Inflammatory macrophage (primary cell): ENCODE measurements around the gene IL19.

Experiments
- DNase-seq, 2 donors: peaks; one replicate each; pipeline ENCODE4 v3.0.0-alpha.2; 2020 to 2022
- total RNA-seq, 18 experiments: gene quantifications; one replicate each; lab custom pipeline; 2026; ENCODE audit warnings: mixed read lengths in 6 of 18, inconsistent platforms in 2 of 18; lab: John Stamatoyannopoulos, UW

IL19 gene, protein sequence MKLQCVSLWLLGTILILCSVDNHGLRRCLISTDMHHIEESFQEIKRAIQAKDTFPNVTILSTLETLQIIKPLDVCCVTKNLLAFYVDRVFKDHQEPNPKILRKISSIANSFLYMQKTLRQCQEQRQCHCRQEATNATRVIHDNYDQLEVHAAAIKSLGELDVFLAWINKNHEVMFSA
- total RNA-seq = 0 to 77.2 (median 0.28) reads per million in 18 experiments

DNA sequence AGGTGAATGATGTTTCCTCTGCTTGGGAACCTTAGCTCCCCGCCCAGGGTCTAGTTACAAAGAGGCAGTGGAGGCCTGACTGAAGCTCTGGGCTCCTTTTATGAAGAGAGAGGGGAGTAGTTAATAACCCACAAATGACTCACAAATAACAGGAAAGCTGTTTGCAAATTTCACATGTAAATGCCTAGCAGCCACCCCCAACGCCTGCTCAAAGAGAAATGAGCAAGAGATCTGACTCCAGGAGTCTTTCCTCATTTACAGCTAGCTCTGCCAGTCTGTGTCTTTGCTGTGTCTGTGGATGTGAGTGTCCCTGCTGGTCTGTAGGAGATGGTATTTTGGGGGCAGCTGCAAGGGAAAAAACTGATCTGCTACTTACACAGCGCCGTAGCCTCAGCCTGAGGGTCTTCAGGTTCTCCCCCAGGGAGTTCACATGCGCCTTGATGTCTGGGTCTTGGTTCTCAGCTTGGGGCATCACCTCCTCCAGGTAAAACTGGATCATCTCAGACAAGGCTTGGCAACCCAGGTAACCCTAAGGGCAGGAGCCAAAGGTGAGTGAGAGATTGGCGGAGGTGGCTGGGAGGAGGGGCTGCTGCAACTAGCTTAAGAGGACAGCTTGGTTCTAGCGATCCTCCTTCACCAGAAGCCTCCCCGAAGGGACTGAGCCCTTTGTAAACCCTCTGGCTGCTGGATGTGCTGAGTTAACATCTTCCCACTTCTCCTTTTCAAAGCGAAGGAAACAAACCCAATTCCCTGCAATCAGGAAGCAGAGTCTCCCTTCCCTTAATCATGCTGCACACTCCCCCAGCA is at the start of gene IL19:
Gene IL19 (plus strand): TSS at position 243 of the 807 bp plus-strand sequence. CDS start 65,890 bp downstream, outside the sequence.
- peak; percentile 86 to 87 for DNase-seq

DNA sequence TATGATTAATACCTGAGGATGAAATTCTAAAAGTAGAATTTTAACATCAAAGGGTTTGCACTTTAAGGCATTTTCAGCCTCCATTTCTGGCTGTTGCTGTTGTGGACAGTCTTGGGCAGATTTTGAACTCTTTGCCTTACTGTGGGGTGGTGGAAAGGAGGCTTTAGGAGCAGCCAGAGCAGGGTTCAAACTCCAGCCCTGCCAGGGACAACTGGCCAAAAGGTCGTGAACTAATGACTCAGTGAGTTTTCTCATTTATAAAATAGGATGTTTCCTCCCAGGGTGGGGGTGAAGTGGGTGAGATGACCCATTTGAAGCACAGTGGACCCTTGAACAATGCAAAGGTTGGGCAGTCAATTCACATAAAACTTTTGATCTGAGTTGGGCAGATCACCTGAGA is 49.1 kb upstream of the IL19 start:
- DNase-seq = no peak

DNA sequence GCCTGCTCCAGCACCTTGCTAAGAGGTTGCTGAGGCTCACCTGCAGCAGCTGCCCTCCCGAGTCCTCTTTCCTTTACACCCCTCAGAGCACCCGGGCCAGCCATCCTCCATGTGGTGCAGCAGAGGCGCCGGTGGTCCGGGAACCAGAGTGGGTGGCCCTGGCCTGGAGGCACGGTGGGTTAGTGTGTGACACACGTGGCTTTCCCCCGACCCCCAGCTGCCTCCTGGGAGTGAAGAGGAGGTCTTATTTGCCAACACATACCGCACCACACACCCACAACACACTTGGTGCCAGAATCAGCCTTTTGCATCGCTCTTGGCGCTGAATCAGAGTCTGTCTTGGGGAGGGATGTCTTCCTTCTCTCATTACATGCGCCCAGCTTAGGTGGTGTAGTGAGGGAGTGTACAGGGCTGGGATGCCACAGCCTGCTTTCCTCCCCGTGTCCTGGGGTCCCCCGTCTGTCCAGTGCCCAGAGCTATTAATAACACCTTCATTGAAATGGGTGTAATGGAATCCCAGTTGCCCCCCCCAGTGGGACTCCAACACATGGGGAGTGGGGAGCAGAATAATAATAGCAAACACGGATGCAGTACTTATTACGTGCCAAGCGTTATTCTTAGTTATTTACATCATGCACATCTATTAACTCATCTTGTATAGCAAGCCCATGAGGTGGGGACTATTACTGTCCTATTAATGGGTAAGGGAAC is 47.7 kb upstream of the IL19 start:
- no peak for DNase-seq

DNA sequence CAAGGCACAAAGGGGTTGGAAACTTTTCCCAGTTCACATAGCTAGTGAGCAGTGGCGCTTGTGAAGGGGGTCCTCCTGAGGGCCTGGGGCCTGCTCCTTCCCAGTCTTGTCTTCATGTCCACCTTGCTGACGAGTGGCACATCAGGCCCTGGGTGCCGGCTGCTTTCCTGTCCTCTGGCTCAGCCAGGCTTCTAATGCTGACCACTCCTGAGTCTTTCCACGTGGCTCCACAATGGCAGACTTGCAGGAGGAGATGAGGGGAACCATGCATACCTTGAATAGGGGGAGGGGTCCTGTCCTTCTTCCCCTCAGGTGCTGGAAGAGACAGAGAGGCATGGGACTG is 47.1 kb upstream of the IL19 start:
- no peak for DNase-seq

DNA sequence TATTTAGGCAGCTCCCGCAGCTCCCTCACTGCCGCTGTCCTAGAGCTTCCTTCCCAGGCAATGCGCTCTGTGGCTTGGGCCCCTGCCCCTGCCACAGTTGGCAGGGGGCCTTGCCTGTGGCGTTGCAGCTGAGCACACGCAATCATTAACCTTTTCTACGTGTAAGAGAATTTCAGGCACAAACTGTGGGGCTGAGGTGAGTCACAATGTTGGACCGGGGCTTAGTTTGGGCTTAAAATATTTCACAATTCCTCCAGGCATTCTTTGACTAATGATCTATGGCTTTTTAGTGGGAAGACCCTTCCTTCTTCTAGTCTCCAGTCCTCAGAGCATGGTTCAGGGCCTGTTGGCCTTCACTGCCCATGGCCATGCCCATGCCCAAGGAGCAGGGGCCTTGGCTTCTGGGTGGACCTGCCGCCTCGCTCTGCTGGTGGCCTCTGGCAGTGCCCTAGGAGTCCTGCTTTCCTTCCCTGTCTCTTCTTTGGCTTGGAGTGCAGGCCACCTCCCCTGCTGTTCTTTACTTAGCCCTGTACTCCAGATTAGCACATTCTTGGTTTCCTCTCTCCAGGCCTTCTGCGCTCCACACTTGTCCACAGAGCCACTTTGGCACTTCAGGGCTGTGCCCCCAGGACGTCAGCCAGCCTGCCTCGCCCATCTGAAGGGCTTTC is 46.6 kb upstream of the IL19 start:
- DNase-seq = no peak

DNA sequence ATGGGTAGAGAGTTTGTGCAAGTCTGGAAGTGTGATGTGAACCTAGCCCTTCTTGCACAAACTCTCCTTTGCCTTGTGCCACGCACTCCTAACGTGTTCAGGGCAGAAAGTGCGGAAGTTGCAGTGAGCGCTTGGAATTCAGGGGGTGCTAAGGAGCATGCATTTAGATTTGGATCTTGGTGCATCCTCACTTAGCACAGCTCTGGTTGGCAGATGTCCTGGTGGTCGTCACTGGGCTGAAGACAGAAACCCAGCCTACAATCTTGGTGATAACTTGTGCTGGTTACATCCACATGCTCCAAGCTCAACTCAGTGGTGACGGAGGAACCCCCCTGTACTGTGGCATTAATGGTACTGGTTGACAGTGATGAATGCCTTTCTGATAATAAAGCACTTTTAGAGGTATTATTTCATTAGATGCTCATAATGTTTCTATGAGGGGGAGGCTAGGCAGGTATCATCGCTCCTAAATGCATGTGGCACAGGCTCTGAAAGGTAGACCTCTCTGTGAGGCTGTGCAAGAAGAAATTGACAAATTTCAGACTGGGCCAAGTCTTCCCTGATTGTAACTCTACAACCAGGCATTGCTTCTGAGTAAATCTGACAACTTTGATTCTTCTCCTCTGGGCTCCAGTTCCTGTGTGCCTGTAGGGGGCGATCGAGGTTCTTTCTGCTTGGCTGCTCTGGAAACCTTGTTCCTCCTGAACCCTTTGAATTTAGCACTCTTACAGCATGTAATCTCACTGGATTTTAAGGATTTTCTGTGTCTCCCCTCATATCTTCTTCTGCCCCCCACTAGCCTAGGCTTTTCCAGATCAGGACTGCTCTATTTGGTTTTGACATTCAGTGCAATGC is 45.2 kb upstream of the IL19 start:
- peak; percentile 57 to 66 for DNase-seq

DNA sequence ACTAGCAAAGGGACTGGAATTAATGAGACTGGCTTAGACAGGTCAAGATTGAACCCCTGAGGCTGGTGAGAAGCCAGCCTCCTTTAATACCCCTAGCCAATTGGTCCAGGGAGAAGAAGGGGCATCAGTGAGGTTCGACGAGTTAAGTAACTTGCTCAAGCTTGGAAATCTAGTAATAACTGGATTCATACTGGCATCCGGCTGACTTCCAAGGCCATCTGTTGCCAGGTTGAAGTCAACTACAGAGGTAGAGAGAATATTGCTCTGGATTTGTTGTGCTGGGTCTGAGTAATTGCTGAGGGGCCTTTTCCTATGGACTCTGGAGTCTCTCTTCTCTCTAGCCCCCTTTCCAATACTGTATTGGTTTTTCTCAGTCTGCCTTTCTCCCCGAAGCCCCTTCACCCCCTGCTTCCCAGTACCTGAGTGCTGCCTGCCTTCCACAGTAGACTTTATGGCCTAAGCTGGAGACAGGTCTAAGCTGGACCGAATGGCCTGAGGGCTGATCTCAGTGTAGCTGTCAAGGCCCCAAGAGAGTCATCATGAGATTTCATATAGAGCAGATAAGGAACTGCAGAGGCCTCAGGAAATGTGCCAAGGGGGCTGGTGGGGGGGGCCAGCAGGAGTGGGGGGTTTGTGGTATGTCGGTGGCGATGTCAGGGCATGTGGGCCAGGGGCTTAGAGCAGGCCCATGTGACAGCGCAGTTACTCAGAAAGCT is 42.4 kb upstream of the IL19 start:
- DNase-seq = no peak

DNA sequence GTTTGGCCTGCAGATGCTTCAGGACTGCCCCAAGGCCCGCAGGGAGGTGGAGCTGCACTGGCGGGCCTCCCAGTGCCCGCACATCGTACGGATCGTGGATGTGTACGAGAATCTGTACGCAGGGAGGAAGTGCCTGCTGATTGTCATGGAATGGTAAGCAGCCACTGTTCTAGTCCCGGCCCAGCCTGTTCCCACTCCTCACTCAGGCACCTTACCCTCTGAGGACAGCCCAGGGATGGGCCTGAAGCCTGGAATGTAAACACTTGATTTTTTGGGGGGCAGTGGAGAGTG is 41.9 kb upstream of the IL19 start:
- DNase-seq = no peak

DNA sequence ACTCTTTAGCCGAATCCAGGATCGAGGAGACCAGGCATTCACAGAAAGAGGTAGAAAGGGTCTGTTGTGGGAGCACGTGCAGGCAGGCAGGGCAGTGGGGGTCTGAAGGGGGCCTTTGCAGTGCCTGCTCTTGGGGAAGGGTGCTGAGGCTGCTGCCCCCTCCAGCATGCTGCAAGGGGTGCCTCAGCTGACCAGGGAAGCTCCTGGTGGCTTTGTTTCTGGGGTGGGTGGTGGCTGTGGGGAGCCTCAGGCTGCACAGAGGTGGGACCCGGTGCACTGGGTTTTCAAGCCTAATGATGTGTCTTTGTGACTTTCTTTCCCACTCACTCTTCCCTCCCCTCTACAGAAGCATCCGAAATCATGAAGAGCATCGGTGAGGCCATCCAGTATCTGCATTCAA is 41.5 kb upstream of the IL19 start:
- DNase-seq = no peak

DNA sequence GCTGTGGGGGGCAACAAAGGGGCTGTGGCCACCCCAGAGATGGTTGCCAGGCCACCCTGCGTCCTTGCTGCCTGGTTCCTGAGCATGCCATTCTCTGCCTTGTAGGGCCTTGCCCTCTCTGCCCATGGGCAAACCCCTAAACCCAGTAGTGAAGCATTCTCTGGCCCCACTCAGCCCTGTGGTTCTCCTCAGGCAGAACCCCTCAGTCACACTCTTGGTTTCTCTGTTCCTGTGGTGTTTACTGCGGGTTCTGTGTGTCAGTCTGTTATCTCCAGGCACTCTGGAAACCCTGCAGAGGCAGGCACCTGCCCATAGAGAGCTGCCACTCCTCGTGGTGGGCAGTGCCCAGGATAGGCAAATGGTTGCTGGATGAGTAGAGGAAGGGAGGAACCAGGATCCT is 41.1 kb upstream of the IL19 start:
- no peak for DNase-seq

DNA sequence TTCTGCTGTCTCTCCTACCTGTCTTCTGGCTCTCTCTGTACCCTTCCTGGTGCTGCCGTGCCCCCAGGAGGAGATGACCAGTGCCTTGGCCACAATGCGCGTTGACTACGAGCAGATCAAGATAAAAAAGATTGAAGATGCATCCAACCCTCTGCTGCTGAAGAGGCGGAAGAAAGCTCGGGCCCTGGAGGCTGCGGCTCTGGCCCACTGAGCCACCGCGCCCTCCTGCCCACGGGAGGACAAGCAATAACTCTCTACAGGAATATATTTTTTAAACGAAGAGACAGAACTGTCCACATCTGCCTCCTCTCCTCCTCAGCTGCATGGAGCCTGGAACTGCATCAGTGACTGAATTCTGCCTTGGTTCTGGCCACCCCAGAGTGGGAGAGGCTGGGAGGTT is 38.1 kb upstream of the IL19 start:
- no peak for DNase-seq

DNA sequence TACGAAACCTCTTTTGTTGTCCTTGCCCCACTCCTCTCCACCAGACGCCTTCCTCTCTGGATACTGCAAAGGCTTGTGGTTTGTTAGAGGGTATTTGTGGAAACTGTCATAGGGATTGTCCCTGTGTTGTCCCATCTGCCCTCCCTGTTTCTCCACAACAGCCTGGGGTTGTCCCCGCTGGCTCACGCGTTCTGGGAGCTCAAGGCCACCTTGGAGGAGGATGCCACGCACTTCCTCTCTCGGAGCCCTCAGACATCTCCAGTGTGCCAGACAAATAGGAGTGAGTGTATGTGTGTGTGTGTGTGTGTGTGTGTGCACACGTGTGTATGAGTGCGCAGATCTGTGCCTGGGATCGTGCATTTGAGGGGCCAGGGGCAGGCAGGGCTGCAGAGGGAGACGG is 37.6 kb upstream of the IL19 start:
- DNase-seq = no peak

DNA sequence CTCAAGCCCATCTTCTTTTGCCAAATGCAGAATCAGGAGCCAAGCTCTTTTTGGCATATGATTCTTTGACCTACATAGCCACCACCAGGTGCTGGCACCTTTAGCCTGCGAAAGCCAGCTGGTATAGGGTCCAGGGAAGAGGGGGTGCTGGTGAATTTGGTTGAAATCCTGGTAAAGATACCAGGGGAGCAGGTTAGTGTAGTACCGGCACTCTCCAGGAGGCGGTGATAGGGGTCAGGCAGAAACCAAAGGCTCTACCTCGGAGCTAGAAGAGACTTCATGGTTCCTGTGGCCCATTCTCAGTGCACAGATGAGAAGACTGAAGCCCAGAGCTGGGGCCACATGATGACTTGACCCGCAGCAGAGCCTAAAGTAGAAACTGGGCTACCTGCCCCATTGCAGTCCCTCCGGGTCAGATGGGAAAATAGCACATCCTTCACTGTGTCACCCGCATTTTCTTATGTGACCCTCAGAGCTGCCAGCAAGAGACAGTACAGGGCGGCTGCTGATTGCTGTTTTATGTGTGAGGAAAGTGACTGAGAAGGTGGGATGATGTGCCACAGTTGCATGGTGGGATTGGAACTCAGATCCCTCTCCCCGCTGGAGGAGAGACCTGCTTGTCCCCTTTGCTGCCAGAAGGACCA is 36.0 kb upstream of the IL19 start:
- DNase-seq = peak; percentile 46 to 47

DNA sequence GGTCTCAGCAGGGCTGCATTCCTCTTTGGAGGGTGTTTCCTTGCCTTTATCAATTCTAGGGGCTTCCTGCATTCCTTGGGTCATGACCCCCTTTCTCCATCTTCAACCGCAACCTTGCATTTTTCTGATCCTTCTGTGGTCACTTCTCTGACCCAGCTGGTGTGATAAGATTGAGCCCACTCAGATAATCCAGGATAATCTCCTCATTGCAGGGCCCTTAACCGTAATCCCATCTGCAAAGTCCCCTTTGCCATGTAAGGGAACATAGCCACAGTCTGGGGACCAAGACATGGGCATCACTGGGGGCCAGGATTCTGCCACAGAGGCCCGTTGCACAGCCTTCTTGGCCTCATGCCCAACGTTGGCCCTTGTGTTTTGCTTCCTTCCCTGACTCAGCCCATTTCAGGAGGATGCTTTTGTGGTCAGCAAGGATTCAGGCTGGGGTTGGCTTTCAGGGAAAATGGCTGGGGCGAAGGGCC is 35.0 kb upstream of the IL19 start:
- DNase-seq = no peak

DNA sequence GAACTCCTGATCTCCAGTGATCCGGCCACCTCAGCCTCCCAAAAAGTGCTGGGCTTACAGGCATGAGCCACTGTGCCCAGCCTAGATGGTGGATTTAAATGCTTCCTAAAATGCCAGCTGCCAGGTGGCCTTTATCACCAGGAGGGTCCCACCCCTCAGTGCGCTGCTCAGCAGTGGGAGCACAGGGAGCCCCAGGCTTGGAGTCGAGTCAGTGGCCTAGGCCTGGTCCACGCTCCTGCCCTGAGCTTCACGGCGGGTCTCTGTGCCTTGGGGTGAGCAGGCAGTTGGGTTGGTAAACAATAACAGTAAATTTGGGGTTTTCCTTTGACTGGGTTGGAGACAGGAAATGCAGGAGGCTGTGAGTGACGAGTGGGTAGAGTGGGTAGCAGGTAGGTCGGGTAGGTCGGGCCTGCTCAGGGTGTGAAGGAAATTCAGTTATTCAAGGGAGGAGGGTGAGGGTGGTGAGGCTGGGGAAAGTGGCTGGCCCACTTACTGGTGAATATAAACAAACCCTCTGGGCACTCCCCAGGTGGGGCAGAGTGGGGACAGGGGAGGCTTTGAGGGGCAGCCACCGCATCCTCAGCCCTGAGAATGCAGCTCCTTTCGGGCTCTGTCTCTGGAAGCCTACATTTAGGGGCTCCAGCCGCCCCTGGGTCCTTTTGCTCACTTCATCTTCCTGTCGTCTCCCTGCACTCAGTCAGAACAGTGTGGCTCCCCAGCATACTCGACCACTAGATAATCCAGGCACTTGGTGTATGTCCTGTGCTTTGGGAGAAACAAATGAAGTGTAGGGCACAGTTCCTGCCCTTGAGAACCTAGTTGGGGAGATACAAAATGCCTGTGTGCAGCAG is 33.5 kb upstream of the IL19 start:
- DNase-seq = no peak

DNA sequence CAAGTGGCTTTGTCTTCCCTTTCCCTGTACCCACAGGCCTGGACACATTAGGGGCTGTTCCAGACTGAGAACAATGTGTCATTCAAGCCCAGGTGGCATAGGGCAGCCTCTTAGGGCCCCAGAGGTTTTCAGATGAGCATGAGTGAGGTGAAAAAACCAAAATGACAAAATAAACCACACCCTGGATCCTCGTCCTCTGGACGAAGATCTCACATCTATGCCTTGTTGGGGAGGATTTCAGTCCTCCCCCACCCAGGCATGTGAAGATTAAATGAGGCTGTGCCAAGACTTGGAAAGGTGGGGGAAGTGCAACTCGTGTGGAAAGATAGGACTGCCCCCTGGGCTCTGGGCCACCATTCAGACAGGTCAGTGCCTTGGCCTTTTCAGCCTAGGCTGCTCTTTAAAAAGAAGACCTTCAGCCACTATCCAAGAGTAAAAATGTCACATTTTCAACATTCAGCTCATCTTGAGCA is 32.8 kb upstream of the IL19 start:
- no peak for DNase-seq

DNA sequence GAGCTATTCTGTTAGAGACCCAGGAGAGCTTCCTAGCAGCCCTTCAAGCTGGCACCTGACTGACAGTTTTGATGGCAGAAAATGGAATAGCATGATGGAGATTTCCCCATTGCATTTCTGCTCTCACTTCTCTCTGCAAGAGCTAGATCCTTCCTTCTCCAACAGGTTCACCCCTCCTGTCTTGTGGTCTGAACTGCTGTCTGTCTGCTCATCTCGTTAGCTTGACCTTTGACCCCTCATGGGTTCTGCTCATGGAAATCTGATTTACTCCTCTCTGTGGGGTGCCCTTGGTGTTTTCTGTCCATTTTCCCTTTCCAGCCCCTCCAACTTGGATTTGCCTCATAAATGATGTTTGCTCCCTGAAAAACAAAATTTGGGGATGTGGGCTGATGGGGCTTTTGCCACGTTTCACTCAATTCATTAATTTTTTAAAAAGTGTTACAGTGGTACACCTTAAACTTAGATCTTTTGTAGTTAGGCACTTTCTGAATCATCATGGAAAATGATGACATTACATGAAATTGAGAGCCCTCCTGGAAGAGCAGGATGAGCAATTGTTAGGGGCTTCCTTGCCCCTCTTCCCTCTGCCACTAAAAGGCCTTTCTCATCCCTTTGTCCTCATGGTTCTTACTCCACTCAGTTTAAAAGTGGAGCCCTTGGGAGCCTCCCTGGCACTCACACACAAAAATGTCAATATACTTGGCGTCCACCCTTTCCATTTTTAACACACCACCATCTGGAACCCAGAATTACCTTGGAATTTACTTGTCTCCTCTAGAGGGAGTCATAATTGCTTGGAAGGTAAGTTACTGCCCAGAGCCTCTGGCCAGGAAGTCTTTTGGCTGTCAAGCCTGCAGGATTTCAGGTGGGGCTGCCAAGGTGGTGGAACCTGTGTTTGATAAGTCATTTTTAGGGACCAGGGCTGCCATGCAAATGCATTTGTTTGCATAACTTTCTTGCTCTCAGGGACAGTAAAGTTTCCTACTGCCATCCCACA is 31.9 kb upstream of the IL19 start:
- DNase-seq = no peak

DNA sequence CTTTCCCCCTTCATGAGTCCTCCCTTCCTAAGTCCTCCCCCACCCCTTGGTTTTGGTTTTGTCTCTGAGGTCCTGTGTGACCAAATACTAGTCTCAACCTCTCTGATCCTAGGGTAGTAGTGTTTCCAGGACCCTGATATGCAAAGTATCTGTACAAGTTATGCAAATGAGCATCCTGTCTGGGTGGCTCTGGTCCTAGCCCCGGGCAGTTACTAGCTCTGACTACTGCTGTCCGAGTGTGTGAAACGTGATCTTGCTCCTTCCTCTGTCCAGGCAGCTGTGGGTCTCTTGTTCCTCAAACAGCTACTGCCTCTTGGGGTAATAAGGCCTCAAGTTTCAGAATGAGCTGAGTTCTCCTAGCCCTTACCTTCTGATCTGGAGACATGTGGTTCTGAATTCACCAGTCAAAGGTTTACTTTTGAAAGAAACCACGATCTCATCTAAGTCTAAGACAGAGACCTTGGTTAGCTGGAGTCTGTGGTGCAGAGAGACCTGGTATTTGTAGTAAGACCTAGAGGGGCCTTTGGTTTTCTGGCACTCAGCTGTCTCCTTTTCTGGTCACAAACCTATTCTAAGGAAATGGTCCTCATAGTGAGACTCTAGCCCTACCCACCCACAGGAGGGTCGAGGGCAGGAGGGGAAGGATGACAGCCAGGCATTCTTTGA is 31.0 kb upstream of the IL19 start:
- DNase-seq = peak; percentile 77 to 79
